ENCODE results near the gene LYZL1.
"Not testable (repeated sequence)": the region's sequence is repeated elsewhere in the genome, so short reads cannot be mapped to it uniquely, and the experiment has no call there.

Gene LYZL1

DNA sequence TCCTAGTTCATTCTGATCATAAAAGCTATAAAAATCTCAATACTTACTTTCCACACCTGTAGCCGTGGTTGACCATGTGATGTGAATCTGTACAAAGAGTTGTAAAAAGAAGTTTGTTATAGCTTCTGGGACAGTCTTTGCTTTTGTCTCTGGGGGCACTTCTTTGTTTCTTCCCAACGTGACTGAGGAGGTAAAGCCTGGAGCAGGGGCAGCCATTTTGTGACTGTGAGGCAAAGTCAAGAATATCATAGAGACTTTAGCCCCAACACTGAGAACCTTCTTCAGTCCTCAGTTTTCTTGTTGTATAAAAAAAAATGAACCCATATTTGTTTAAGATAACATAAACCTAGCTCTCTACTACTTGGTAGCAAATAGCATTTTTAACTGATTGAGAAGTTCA is 29.4 kb upstream of the LYZL1 start:
- in situ Hi-C loops (cut with MboI; ENCODE audit: low sequenced_read_pairs) = no loop called here

DNA sequence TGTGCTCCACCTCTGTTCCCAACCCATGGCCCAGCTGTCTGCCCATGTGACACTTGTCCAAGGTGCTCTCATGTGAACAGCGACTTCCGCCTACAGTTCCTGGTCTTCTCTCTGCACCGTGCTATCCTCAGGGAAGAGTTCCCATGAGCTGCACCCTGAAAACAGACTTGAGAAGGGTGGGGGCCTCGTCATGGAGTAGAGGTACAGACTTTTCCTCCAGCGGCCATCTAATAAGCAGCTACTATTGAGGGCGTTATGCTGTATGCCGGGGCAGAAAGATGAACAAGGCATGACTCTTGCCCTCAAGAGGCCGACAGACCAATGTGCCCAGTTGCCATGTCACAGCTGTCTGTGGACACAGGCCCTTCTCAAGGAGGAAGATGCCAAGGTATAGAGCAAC is 25.4 kb upstream of the LYZL1 start:
- in situ Hi-C loops (cut with MboI; ENCODE audit: low sequenced_read_pairs) = no loop called here

DNA sequence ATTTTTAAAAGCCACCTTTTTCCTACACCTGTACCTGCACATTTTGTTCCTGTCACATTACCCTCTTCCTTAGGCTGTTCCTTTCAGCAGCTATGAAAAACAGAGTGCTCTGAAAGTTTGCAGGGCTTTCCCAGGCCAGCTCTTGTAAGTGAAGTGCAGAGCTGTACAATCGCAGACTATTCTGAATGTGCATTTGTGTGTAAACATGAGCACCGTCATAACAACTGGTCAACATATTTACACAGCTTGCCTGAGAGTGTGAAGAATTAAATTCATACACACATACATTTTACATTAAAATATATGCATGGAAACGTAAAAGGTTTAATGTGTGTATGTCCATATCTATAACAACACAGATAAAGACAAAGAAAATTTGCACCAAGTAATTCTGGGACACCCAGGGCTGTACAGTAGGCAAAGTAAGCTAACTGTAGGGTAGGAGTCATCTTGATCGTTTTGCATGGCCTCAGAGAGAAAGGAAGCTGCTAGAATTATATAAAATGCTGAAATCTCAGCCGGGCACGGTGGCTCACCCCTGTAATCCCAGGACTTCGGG is 23.6 kb upstream of the LYZL1 start:
- in situ Hi-C loops (cut with MboI; ENCODE audit: low sequenced_read_pairs) = no loop called here

DNA sequence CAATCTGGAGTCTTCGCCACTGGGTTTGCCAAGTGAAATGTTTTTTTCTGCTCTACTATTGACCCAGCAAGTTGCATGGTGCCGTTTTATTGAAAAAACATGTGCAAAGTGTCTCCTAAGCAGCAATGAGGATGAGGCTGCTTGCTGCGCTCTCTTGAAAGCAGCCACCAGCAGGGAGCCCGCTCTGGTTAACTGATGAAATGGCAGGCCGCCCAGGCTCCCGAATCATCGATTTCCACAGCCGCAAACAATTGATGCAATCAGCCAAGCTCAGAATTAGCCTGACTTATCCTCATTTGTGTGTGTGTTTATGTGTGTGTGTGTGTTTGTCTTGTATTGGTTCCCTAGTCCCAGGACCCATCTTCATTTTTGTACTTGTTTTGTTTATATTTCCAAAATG is 22.2 kb upstream of the LYZL1 start:
- in situ Hi-C loops (cut with MboI; ENCODE audit: low sequenced_read_pairs) = no loop called here

DNA sequence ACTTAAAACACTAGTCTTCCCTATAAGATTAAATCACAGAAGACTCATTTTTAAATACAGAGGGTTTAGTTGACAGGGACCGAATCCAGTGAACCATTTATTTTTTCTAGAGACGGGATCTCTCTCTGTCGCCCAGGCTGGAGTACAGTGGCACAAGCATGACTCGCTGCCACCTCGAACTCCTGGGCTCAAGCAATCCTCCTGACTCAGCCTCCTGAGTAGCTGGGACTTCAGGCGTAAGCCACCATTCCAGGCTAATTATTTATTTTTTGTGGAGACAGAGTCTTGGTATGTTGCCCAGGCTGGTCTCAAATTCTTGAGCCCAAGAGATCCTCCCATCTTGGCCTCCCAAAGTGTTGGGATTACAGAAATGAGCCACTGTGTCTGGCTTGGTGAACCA is 20.9 kb upstream of the LYZL1 start:
- in situ Hi-C loops (cut with MboI; ENCODE audit: low sequenced_read_pairs) = no loop called here

DNA sequence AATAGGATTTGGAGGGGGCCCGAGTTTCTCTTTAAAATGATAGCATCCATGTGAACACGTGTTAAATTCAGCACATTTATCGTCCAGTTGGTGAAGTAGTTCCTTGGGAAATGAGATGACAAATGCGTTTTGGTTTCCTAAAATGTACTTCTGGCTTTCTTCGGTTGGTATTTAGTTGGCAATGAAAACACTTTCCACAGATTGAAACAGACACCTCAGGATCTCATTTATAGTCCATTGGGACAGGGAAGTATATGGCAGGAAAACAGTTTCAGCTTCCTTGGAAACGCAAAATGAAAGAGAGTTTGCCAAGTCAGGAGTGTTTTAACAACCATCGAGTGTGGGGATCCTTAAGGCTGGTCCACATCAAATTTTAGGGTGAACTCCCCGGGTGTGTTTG is 19.4 kb upstream of the LYZL1 start:
- in situ Hi-C loops (cut with MboI; ENCODE audit: low sequenced_read_pairs) = no loop called here

DNA sequence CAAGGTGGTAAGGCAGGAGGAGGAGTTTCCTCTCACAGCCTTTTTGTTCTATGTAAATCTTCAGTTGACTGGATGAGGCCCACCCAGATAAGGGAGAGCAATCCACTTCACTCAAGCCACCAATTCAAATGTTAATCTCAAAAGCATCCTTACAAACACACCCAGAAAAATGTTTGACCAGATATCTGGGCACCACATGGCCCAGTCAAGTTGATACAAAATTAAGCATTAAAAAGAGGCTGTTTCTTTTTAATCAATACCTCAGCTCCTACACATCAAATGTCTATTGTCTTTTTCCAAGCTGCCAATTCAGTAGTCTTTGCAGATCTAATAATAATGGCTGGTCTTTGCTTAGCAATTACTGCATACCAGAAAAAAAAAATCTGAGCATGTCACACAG is 18.0 kb upstream of the LYZL1 start:
- in situ Hi-C loops (cut with MboI; ENCODE audit: low sequenced_read_pairs) = no loop called here

DNA sequence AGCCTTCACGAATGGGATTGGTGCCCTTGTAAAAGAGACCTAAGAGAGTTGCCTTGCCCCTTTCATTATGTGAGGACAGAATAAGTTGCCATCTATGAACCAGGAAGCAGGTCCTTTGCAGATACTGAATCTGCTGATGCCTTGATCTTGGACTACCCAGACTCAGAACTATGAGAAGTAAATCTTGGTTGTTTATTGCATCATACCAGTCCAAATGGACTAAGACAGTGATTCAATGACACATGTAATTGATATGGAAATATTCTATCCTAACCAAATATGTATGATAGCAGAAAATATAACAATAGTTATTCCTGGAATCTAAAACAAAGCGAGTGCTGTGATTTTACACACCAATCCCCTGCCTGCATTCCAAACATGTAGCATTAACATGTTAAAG is 17.0 kb upstream of the LYZL1 start:
- in situ Hi-C loops (cut with MboI; ENCODE audit: low sequenced_read_pairs) = no loop called here

DNA sequence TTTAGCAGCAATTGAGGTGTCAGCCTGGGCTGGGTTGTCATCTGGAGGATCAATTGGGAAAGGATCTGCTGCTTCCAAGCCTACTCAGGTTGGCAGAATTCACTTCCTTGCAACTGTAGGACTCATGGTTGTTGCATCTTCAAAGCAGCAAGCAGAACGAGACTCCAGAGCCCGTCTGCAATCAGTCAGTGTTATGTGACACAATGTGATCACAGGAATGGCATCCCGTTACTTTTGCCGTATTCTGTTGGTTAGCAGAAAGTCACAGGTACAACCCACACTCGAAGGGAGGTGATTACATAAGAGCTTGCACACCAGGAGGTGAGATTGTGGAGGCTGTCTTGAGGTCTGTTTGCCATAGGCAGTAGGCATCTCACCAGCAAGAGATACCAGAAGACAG is 15.4 kb upstream of the LYZL1 start:
- in situ Hi-C loops (cut with MboI; ENCODE audit: low sequenced_read_pairs) = no loop called here

DNA sequence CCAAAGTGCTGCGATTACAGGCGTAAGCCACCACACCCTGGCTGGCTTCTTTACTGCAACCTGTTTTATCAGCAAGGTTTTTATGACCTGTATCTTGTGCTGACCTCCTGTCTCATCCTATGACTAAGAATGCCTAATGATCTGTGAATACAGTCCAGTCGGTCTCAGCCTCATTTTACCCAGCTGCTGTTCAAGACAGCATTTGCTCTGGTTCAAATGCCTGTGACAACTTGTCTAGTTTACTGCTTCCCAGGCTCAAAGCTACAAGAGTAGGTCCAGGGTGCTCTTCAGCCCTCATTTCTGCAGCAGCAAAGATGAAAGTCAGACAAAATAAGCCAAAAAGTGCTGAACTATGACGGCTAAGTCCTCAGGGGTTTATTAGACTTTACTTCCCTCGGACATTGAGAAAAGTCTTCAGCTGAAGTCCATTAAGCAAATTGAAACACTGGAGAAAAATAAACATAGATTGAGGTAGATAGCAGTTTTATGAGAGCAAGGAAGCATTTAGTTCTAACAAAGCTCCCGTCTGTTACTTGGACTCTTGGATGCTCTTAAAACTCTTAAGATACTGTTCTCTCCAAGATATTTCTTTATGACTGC is 12.5 kb upstream of the LYZL1 start:
- in situ Hi-C loops (cut with MboI; ENCODE audit: low sequenced_read_pairs) = no loop called here

DNA sequence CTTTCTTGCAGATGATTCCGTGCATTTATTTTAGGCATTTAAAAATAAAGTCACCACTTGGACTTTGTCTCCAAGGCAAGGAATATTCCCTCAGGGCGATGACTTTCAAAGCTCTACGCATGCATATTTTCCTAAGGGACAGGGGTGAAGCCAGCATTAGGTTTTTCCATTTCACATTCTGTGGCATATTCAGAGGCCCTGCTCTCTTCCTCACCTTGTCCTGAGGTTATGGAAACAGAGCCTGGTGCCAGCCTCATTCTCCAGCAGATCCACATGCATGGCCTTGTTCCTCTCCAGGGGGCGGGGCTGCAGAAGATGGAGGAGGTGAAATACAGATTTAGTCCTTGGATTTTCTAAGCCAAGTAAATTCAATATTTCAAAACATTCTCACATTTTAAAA is 11.6 kb upstream of the LYZL1 start:
- in situ Hi-C loops (cut with MboI; ENCODE audit: low sequenced_read_pairs) = no loop called here

DNA sequence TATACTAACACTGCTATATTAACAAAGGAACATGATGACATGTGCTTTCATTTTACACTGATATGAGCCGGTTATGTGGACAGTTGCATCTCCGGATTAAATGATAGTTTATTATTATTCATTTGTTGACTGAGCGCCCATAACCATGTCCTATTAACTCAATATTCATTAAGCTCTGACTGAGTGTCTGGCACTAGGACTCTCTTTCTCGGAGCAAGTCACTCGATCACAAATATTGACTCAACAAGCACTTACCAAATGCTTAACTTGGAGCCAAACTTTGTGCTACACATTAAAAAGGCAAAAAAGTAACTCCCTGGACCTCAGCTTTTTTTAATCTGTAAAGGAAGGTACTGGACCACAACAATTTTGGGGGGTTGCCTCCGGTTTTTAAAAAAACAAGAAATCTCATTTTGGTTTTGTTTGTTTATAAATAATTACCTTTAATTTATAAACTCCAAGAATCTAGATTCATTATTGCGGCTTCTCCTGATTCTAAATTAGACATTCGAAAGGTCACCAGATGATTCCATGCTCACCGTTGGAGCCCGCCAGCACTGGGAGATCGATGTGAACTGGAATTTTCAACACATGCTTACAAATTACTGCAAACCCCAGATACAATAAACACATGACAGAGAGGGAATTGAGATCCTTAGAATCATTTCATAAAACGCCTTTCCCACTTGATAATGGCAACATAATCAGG is 8.9 kb upstream of the LYZL1 start:
- in situ Hi-C loops (cut with MboI; ENCODE audit: low sequenced_read_pairs) = no loop called here

DNA sequence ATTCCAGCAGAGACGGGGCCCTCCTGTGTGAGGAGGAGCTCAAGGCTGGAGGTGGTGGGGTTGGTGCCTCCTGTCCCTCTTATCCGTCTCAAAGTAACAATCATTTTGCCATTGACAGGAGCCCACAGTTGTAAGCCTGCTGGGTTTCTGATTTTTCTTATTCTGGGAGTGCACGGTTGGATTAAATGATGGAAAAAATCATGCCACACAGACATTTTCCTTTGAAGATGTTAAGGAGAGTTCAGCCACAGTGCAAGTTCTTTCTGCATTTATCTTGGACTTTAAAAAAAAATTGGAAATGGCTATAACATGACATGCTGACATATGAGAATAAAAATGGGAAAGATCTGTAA is 8.4 kb upstream of the LYZL1 start:
- in situ Hi-C loops (cut with MboI; ENCODE audit: low sequenced_read_pairs) = no loop called here

DNA sequence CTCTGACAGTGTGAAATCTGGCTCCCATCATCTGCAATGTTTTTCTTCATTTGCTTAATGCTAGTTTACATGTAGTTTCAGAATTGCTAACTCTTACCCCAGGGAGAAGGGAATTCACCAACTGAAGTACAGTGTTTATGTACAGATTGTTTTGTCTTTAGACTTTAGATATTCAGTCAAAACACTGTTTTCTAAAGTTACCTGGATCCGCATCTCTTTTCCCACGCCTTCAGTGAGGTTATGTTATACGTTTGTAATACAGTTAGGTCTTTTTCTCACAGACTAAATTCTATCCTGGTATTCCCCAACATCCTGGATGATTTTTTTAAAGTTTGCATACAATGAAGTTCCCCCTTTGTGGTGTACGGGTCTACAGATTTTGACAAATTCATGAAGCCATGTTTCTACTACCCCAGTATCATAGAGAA is 3.2 kb upstream of the LYZL1 start:
- in situ Hi-C loops (cut with MboI; ENCODE audit: low sequenced_read_pairs) = no loop called here

DNA sequence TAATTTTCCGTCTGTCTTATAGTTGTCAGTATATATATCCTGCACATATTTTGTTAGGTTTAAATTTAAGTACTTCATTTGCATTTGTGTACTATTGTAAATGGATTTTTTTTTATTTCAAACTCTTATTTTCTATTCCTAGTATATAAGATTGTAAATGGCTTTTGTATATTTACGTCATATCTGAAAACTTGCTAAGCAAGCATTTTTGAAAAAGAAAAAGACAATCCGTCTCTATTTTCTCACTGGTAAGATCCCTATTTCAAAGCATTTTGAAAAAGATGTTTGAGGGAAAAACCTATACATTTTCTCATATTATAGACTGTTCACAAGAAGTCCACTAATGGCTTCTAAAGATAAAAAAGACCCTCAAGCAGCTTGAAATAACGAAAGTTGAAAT is 1.2 kb upstream of the LYZL1 start:
- in situ Hi-C loops (cut with MboI; ENCODE audit: low sequenced_read_pairs) = no loop called here

DNA sequence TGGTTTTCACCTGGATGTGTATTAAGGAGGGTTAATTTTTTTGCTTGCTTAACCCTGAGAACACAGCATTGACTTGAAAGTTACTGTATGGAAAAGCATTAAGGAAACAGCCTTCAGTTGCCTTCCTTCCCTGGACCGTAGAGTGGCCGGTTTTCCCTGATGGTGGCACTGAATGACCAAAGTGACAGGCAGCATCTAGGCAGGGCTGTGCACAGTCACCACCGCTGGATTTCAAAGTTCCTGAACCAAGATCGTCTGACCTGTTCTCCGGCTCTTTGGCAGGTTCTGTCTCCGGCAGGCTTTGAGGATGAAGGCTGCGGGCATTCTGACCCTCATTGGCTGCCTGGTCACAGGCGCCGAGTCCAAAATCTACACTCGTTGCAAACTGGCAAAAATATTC is 2.7 kb downstream of the LYZL1 start:
- in situ Hi-C loops (cut with MboI; ENCODE audit: low sequenced_read_pairs) = not testable (repeated sequence)

DNA sequence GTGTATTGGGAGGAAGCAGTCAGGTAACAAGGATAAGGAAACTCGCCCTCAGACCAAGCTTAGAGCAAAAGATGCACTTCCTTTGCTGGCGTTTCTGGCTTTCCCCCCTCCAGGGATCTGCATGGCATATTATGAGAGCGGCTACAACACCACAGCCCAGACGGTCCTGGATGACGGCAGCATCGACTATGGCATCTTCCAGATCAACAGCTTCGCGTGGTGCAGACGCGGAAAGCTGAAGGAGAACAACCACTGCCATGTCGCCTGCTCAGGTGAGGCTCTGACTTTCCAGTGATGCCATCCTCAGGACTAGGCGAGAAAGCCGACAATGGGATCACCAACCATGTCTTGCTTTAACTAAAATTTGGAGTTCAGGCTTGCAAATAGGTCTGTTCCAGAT is 3.5 kb downstream of the LYZL1 start:
- in situ Hi-C loops (cut with MboI; ENCODE audit: low sequenced_read_pairs) = not testable (repeated sequence)

DNA sequence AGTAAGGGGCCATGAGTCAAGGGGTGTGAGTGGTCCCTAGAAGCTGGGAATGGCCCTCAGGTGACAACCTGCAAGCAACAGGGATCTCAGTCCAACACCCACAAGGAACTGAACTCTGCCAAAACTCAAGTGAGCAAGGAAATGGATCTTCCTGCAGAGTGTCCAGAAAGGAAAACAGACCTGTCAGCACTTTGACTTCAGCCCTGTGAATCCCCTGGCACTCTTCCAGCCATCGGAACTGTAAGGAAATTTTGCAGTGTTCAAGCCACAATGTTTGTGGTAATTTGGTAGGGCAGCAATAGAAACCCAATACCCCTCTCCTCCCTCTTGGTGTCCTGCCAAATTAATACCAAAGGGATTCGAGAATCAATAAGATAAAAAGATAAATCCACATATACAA is 6.9 kb downstream of the LYZL1 start:
- in situ Hi-C loops (cut with MboI; ENCODE audit: low sequenced_read_pairs) = no loop called here

DNA sequence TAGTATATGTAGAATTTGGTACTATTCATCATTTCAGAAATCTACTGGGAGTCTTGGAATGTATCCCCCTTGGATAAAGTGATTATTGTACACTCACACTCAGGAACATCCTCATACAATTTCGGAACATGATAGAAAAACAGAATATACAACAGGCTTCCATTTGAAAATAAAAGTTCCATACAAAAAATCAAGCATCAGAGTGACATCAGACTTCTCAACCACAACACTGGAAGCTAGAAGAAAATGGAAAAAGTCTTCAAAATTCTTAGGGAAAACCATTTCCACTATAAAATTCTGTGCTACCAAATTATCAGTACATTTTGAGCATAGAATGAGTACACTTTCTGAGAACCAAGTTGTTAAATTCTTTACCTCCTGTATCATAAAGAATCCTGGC is 8.8 kb downstream of the LYZL1 start:
- in situ Hi-C loops (cut with MboI; ENCODE audit: low sequenced_read_pairs) = no loop called here

DNA sequence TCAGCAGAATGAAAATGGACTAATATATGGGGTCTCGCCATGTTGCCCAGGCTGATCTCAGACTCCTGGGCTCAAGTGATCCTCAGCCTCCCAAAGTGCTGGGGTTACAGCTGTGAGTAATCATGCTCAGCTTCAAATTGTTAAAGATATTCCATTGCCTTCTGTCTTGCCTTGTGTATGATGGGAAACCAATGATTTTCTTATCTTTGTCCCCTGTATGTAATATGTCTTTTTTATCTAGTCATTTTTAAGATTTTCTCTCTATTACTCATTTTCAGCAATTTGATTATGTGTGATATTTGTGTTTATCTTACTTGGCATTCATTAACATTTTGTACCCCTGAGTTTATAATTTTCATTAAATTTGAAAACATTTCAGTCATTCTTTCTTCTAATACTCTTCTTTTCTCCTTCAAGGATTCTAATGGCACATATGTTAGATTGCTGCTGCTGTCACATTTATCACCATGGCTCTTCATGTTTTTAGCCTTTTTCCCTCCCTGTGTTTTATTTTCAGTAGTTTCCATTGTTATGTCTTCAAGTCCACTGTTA is 12.6 kb downstream of the LYZL1 start:
- in situ Hi-C loops (cut with MboI; ENCODE audit: low sequenced_read_pairs) = loop anchor here (25.0 kb wide), 1 partner anchor 664 kb away; no protein-coding TSS in a partner anchor

DNA sequence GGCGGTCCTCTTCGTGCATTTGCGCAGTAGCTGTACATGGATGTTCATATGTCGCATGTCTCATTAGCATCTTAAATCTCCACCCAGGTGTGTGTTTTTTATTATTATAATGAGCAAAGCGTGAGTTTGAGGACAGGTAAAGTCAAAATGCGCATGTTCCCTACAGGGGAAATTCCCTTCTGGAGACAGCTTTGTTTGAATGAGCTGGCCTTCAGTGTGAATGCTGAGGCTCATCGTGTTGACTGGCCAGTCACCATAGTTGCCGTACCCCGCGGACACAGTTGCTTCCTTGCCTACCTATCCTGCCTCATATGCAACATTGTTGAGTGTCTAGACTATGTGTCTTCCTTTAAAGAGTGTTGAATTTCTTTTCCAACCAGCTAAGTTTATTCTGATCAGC is 13.6 kb downstream of the LYZL1 start:
- in situ Hi-C loops (cut with MboI; ENCODE audit: low sequenced_read_pairs) = loop anchor here (25.0 kb wide), 1 partner anchor 665 kb away; no protein-coding TSS in a partner anchor

DNA sequence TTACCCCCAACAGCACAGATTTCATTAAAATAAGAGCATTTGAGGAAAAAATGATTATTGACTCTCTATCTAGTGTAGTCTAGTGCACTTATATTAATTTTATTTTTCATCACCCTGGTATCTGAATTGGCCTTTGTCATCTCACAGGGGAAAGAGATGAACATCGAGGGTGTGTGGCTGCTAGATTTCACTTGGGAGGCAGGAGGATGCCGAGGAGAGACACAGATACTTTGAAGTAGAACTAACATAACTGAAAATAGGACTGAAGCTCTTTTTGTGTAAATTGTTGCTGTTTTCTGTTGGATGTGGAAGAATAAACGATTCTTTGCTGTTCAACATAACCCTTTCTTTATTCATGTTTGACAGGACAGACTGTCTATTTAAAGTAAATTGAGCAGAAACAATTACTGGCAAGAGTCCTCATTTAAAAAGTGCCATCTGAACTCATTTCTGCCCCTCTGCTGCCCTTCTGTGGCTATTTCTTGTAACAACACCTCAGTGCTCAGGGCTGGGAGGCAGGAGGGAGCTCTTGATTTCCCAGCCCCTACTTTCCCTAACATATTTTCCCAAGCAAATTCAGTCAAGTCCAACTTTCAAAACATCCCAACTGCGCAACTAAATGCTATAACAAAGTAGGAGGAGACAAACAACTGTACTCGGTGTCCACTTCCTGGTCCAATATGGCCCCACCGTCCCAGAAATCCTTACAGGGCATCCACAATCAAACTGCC is 15.6 kb downstream of the LYZL1 start:
- in situ Hi-C loops (cut with MboI; ENCODE audit: low sequenced_read_pairs) = loop anchor here (25.0 kb wide), 1 partner anchor 667 kb away; no protein-coding TSS in a partner anchor

Measured in HL-60/S4 treated with phorbol 12-myristate 13-acetate at 8.2 ng/mL for 4 days and 3 days (cell line).